ENCODE results near the gene MBNL2. TPM values are rescaled to one million over a fixed set of nuclear protein-coding genes. Genes with fewer than 3 reads are reported as not detected.

Gene MBNL2
- total and polyA plus RNA-seq, 2 of the 13 experiments (the other 11 are each of a cell fraction or from before 2014, with no cell fraction given): 30.8 to 59.0 TPM

GRCh38 chr13:97274829-97275649 lies 52.9 kb downstream of the MBNL2 start (continued):
- no peak for TF ChIP-seq LRRFIP1 (CRISPR knock-in tag; conservative IDR thresholded peaks at IDR 0.05)
- no peak for TF ChIP-seq GFI1 (CRISPR knock-in tag; IDR thresholded peaks at IDR 0.05; ENCODE audit: borderline replicate concordance)
- no peak for TF ChIP-seq MZF1 (CRISPR knock-in tag; IDR thresholded peaks at IDR 0.05; ENCODE audit: borderline replicate concordance)
- TF ChIP-seq REST (IDR thresholded peaks at IDR 0.05; ENCODE audit: borderline replicate concordance in 1 of 2, low read depth in 1 of 2, low read length in 2 of 2): peak in 1 of 2 experiments; percentile 36; a peak in 1 of 4 replicates
- no peak; the same call in 1 of the 2 replicates for TF ChIP-seq ZNF670 (CRISPR knock-in tag; IDR thresholded peaks at IDR 0.05; ENCODE audit: borderline replicate concordance)
- no peak for TF ChIP-seq ZMYM3 (CRISPR knock-in tag; IDR thresholded peaks at IDR 0.05)
- TF ChIP-seq ZNF572 (CRISPR knock-in tag; IDR thresholded peaks at IDR 0.05): no peak
- TF ChIP-seq HNF4A (CRISPR knock-in tag; IDR thresholded peaks at IDR 0.05): peak; percentile 81
- TF ChIP-seq JDP2 (CRISPR knock-in tag; IDR thresholded peaks at IDR 0.05; ENCODE audit: borderline replicate concordance): no peak
- no peak for TF ChIP-seq ZKSCAN5 (CRISPR knock-in tag; IDR thresholded peaks at IDR 0.05)
- TF ChIP-seq ZNF253 (CRISPR knock-in tag; IDR thresholded peaks at IDR 0.05; ENCODE audit: borderline replicate concordance): no peak
- no peak for TF ChIP-seq ZNF607 (CRISPR knock-in tag; IDR thresholded peaks at IDR 0.05; ENCODE audit: borderline replicate concordance)
- TF ChIP-seq HBP1 (CRISPR knock-in tag; IDR thresholded peaks at IDR 0.05; ENCODE audit: low read depth): no peak
- TF ChIP-seq UBTF (CRISPR knock-in tag; IDR thresholded peaks at IDR 0.05): no peak
- no peak for TF ChIP-seq CBX5 (CRISPR knock-in tag; IDR thresholded peaks at IDR 0.05; ENCODE audit: borderline replicate concordance)
- peak; percentile 56; the same call in 1 of the 2 replicates for TF ChIP-seq RCOR2 (CRISPR knock-in tag; IDR thresholded peaks at IDR 0.05)
- TF ChIP-seq NFE2 (CRISPR knock-in tag; IDR thresholded peaks at IDR 0.05): no peak
- peak; percentile 81 for TF ChIP-seq ASH2L (IDR thresholded peaks at IDR 0.05; ENCODE audit: insufficient read length, low read depth, low read length)
- TF ChIP-seq ZFP1 (CRISPR knock-in tag; IDR thresholded peaks at IDR 0.05): peak; percentile 83
